HG02642 (cell line): ENCODE data around the gene TGIF2.

Source experiments
- ATAC-seq: cut with Tn5 transposase; IDR thresholded peaks from one replicate; pipeline ENCODE4 v1.9.1; 2021; ENCODE audit warnings: mild to moderate bottlenecking; ENCODE audit not compliant: unreplicated experiment, poor library complexity

The TGIF2 gene

GRCh38 chr20:36573103-36573797 is at the start of gene TGIF2:
Gene TGIF2, plus strand, starts transcription at chr20:36573597. Its CDS starts 5,178 bp downstream, at chr20:36578775.
- peak; percentile 77 for ATAC-seq

DNA sequence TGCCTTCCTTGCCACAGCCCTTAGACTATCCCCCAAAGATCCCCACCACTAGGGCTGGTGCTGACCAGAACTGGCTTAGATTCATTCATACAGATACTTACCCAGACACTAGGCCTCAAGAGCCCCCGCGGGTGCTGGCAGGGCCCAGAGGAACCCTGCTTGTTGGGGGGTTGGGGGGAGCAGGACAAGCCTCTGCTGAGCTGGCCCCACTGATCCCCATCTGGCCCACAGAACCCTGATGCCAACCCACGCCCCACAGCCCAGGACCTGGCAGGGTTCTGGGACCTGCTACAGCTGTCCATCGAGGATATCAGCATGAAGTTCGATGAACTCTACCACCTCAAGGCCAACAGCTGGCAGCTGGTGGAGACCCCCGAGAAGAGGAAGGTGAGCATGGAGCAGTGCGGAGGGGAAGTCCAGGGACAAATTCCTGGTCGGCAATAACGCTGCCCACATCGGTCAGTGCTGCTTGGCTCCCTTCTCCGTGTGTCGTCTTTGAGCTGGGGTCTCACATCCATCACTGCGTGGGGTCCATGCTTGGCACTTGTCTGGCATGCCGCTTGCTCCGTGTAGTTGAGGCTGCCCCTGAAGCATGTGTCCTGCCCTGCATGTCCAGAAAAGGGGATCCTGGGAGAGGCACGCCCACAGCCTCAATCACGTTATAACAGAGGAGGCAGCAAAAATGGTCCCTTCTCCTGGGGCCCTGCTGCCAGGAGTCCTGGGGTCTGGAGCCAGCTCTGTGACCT is 47.6 kb upstream of the TGIF2 start:
- ATAC-seq, result no peak

DNA sequence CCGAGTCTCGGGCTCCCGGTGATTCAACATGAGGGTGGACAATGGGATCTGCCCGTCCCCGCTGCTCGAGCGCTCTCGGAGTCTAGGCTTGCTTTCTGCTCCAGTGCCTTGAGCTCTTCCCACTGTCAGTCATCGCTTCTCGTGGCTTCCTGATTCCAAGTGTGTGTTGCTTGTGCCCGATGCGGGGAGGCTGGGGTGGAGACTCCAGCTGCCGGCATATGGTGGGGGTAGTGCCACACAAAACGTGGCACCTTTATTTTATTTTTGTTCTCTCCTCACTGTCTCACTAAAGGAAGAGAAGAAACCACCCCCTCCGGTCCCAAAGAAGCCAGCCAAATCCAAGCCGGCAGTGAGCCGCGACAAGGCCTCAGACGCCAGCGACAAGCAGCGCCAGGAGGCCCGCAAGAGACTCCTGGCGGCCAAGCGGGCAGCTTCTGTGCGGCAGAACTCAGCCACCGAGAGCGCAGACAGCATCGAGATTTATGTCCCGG is 46.8 kb upstream of the TGIF2 start:
- ATAC-seq, result no peak

DNA sequence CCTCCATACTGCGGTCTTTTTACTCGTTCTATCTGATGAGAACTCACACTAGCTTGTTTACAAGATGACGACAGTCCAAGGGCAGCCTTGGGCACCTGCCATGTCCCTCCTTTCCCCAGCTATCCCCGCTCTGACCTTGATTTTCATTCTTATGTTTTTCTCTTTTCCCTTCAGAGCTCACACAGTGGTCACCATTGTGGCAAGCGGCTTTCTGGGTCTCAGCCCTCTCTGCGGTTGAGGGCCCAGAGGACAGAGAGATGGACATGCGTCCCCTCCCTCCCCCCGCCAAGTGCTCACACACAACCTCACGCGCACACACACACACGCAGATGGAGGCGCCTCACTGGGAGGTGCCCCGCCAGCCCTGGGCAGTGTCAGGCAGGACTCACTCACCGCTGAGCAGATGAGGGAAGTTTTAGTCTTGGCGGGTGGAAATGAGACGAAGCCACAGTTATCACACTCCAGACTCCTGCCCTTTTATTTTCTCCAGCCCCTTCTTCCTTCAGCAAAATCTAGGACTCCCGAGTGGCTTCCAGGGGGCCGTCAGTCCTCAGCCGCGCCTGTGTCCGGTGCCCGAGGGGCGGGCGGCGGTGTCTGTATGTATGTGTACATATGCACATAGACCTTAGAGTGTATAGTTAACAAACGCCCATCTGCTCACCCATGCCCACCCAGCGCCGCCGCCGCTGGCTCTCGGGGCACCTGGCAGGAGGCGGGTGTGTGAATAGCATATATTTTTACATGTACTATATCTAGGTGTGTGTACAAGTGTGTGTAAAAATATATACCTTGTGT is 45.9 kb upstream of the TGIF2 start:
- ATAC-seq, result no peak

DNA sequence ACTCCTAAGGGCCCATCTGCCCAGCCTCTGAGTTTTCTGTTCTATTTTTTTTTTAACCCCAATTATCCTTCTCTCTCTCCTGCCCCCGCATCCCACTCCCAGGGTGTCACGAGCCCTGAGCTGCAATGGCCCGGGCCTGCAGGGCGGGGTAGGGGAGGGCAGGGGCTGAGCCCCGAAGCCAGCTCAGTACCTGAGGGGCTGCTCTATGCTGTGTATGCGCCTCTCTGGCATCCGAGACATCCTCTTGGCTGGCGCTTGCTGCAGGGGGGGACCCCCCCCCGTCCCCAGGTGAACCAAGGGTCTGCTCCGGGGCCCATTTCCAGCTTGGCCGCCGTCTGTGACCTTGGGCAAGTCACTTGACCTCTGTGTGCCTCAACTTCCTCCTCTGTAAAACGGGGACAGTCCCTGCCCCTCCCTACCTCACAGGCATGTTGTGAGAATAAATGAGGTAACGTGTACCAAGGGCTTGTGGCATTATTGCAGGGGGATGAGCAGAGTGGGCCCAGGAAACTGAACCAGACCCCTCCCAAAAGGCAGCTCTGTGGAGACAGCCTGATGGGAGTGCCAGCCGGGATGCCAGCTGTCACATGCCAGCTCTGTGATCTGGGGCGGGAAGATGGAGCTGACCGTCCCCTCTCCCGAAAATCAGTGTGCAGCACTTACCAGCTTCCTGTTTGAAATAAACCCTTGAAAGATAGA is 45.1 kb upstream of the TGIF2 start:
- ATAC-seq, result no peak

DNA sequence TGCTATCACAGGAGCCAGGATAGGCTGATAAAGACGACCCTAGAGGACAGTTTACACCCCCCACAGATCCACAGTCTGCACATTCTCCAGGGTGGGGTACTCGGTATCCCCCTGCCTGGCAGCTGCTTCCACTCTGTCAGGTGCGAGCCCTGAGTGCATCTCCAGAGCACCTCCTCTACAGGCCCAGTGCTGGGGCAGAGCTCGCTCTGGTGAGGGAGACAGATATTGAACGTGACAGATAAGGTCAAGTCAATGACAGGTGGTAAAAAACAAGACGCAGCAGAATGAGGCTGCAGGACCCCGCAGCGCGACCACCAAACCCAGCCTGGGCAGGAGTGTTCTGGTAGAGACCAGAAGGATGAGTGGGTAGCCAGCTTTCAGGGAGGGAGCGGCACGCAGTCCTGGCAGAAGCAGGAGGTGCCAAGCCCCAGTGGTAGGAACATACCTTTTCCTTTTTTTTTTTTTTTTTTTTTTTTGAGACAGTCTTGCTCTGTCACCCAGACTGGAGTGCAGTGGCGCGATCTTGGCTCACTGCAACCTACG is 44.5 kb upstream of the TGIF2 start:
- ATAC-seq, result no peak

GRCh38 chr20:36532388-36532787 is 41.0 kb upstream of the TGIF2 start:
- no peak for ATAC-seq

DNA sequence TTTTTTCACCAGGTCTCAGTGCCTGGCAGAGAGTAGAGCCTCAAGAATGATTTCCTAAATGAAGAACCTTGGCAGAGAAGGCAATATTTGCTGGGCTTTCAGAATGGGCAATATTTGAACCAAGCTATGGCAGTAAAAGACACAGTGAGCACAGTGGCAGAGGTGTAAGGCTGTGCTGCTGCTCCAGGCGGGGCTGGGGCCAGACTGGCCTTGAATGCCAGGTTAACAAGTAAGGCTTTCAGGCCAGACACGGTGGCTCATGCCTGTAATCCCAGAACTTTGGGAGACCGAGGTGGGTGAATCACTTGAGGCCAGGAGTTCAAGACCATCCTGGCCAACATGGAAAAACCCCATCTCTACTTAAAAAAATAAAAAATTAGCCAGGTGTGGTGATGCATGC is 40.6 kb upstream of the TGIF2 start:
- no peak for ATAC-seq

GRCh38 chr20:36538026-36538722 is 35.2 kb upstream of the TGIF2 start:
- no peak for ATAC-seq

GRCh38 chr20:36540551-36541211 is 32.7 kb upstream of the TGIF2 start:
- no peak for ATAC-seq

- no peak for ATAC-seq
Observed at GRCh38 chr20:36541227-36541767, 32.1 kb upstream of the TGIF2 start, which contains the start of gene MYL9. Gene MYL9, plus strand, starts transcription at chr20:36541519. Its CDS starts 3,366 bp downstream, at chr20:36544885.

DNA sequence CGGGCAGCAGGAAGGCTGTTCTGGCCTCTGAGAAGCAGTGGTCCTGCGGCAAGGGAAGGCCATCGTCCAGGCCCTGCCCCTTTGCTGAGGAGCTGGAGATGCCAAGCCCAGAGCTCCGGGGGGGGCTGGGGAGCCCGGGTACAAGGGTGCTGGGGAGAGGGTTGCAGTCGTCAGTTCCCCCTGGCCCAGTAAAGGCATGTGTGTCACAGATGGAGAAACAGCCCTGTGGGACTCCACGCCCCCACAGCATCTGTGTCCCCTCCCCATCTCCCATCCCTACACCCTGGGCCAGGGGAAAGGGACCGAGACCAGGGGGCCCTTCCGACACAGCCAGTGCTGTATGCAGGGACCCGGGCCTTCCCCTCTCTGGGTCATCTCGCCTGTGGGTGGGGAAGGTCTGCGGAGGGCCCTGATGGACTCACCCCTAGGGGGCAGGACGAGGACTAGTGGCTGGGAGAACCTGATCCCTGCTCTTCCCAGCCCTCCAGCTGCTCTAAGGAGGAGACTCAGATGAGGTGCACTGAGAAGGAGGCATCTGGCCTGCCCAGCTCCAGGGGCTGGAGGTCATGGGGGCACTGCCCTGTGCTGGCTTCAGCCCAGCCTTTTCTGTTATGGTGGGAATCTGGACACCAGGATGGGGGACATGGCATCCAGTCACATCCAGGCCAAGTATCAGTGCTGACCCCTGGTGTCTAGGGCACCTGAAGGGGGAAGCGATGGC is 31.5 kb upstream of the TGIF2 start:
- ATAC-seq, result no peak

GRCh38 chr20:36542516-36543183 is 30.7 kb upstream of the TGIF2 start:
- no peak for ATAC-seq

GRCh38 chr20:36543184-36544133 is 29.9 kb upstream of the TGIF2 start:
- no peak for ATAC-seq

DNA sequence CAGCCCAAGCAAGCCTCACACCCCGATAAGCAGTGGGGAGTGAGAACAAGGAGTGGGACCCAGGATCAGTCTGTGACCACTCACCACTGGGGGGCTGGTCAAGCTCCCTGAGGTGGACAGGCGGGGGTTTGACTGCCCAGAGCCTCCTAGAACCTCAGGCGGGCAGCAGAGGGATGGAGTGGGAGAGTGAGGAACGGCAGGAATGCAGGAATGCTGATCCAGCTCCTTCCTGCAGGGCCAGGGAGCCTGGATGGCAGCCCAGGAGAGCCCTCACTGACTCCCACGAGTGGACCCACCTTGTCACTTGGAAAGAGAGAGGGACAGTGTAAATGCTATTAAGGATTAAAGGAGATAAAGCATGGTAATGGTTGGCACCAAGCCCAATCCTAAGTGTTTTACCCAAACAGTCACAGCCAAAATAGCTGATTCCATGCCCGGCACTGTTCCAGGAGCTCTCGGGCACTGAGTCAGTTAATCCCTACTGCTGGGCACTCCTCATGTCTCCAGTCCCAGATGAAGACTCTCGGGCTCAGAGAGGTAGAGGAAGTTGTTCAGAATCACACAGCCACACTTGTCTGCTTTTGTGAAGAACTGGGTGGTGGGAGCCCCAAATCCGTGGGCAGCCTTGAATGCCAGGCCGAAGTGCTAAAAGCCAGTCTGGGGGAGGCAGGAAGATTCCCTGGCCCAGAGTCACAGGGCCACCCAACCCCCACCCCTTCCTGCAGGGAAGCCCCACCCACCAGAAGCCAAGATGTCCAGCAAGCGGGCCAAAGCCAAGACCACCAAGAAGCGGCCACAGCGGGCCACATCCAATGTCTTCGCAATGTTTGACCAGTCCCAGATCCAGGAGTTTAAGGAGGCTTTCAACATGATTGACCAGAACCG is 29.0 kb upstream of the TGIF2 start:
- no peak for ATAC-seq
